Ovary (tissue), 9 donors: ENCODE measurements around the gene PEX10. TPM values are rescaled to one million over a fixed set of nuclear protein-coding genes. Genes with fewer than 3 reads are reported as not detected.

Experiments used
- DNase-seq, 5 donors: peaks; one replicate each; pipeline ENCODE4 v3.0.0-alpha.2; 2019 to 2020
- H3K27ac ChIP-seq, 2 donors: fragments of 200-600 bp; one replicate each; pipeline versions ENCODE4 v1.5.1 to v1.8.0; 2019 to 2022
- H3K27me3 ChIP-seq: fragments of 200-600 bp; one replicate; pipeline ENCODE4 v1.8.0; 2022
- H3K36me3 ChIP-seq: fragments of 200-600 bp; sonication (generic); one replicate; pipeline ENCODE4 v1.5.1; 2019
- H3K4me1 ChIP-seq: one replicate; pipeline ENCODE4 v1.8.1; 2013; ENCODE audit warnings: mild to moderate bottlenecking, moderate library complexity; ENCODE audit not compliant: insufficient read depth
- H3K4me3 ChIP-seq: fragments of 200-600 bp; sonication (generic); one replicate; pipeline ENCODE4 v1.5.1; 2017
- H3K9me3 ChIP-seq, 2 donors: fragments of 200-600 bp in 1 of 2; sonication (generic) in 1 of 2; one replicate each; pipeline versions ENCODE4 v1.5.1 to v1.8.1; 2013 to 2019; ENCODE audit warnings: mild to moderate bottlenecking in 1 of 2, moderate library complexity in 1 of 2
- EP300 ChIP-seq: sonication (generic); formaldehyde crosslinking; IDR thresholded peaks from one replicate; pipeline ENCODE4 v1.6.1; 2017; ENCODE audit warnings: antibody characterized with exemption
- POLR2A ChIP-seq: fragments of 450-650 bp; IDR thresholded peaks from one replicate; pipeline ENCODE4 v1.6.1; 2017; ENCODE audit warnings: antibody characterized with exemption, mild to moderate bottlenecking, moderate library complexity
- WGBS, 3 donors: extraction: QIAGEN DNeasy Blood & Tissue Kit in 1 of 3; methylation state at CpG; one replicate each; pipeline versions ENCODE4 v1.1.5 to v1.1.7; 2013 to 2017; 5-methylcytosine and 5-hydroxymethylcytosine counted together
- intact Hi-C, 4 donors: fragments of 100-400 bp; cut with DNase I; formaldehyde crosslinking; loops; one replicate each; pipeline versions ENCODE4 v1.11.0 to v1.15.1; 2022 to 2023
- polyA plus RNA-seq, 2 donors: library from polyadenylated mRNA; stranded (reverse); fragments of 200-250 nt in 1 of 2; fragments of 350-450 nt in 1 of 2; fragmentation: Illumina TruSeq in 1 of 2; extraction: RNeasy Lipid Tissue Mini Kit (QIAGEN cat#74804) in 1 of 2; gene quantifications; one replicate each; pipeline ENCODE4 v1.2.3, GENCODE V29; 2013 to 2014
- total RNA-seq, 7 donors: library from RNA; depleted of rRNA in 2 of 7; stranded (reverse); fragments of >200 nt in 2 of 7; fragmentation: NEBNext Ultra II Directional in 3 of 7; extraction: Animal tissue kit (Norgen Biotek cat#: 25700) in 3 of 7; gene quantifications; one replicate each; pipeline versions ENCODE4 v1.1.0 to v1.2.4, GENCODE V29; 2016 to 2023
- TF ChIP-seq, protein P1 (sequence below), 3 donors: fragments of 450-650 bp in 2 of 3; fragments of 200-600 bp in 1 of 3; IDR thresholded peaks; one replicate each; pipeline versions ENCODE4 v1.5.1 to v1.8.0; 2016 to 2022; ENCODE audit warnings: antibody characterized with exemption in 3 of 3, mild to moderate bottlenecking in 1 of 3
- donor health status: DM: no; HTN: no; CAD: no; lungs with moderate emphysema.
- donor health status: DM: no; HTN: no; CAD: no.
- donor health status: Bipolar disorder and iron deficiency.
- donor health status: DM: yes; HTN: yes; CAD: no.
- donor health status: DM: no; HTN: no; CAD: no.
- donor health status: DM: yes; HTN: yes; CAD: no.

PEX10 gene
- total and polyA plus RNA-seq, 9 donors = 14.4 to 25.9 (median 19.3) TPM

- TF ChIP-seq POLR2A (peak; percentile 31), EP300 (no peak)
- TF ChIP-seq, protein P1, sequence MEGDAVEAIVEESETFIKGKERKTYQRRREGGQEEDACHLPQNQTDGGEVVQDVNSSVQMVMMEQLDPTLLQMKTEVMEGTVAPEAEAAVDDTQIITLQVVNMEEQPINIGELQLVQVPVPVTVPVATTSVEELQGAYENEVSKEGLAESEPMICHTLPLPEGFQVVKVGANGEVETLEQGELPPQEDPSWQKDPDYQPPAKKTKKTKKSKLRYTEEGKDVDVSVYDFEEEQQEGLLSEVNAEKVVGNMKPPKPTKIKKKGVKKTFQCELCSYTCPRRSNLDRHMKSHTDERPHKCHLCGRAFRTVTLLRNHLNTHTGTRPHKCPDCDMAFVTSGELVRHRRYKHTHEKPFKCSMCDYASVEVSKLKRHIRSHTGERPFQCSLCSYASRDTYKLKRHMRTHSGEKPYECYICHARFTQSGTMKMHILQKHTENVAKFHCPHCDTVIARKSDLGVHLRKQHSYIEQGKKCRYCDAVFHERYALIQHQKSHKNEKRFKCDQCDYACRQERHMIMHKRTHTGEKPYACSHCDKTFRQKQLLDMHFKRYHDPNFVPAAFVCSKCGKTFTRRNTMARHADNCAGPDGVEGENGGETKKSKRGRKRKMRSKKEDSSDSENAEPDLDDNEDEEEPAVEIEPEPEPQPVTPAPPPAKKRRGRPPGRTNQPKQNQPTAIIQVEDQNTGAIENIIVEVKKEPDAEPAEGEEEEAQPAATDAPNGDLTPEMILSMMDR (IDR thresholded peaks at IDR 0.05) = peak; percentile 81 to 97 (median 95)
- peak; percentile 84 to 90 (median 87) for DNase-seq
- no peaks in the 10 kb centered on the region for H3K9me3 ChIP-seq
- WGBS, 3 donors = 39 to 47% (median 43%) methylated on average over 27 to 28 of the region's 28 CpGs
- H3K27me3 ChIP-seq = no peaks in the 10 kb centered on the region
- H3K36me3 ChIP-seq = no peaks in the 10 kb centered on the region
- peak overlapping the region in 1 of 2 donors; percentile 45 for H3K27ac ChIP-seq
- peaks cover 4% of the 10 kb centered on the region for H3K4me1 ChIP-seq
- no peak overlapping the region for H3K4me3 ChIP-seq
- intact Hi-C loops = loop anchor here (1.0 to 5.0 kb wide), 7 partner anchors 60 to 187 kb away; partner anchors contain the start of gene FAAP20 (in 1 of the 4)
Measured at GRCh38 chr1:2381741-2382620, 30.4 kb downstream of the PEX10 start.

GRCh38 chr1:2380816-2381591, 31.4 kb downstream of the PEX10 start:
- H3K9me3 ChIP-seq = no peaks in the 10 kb centered on the region
- H3K27ac ChIP-seq = no peak overlapping the region
- H3K36me3 ChIP-seq = no peaks in the 10 kb centered on the region
- DNase-seq = peak in 4 of 5 donors; percentile 33 to 80 (median 52)
- WGBS, 3 donors = 37 to 45% (median 40%) methylated on average over 32 of the region's 32 CpGs
- H3K4me1 ChIP-seq = peaks cover 4% of the 10 kb centered on the region
- TF ChIP-seq EP300 = no peak
- no peak for TF ChIP-seq POLR2A
- TF ChIP-seq, protein P1 (IDR thresholded peaks at IDR 0.05) = no peak
- intact Hi-C loops = loop anchor here in 3 of 4 donors (1.0 to 5.0 kb wide), 4 partner anchors 59 to 184 kb away; no protein-coding TSS in a partner anchor
- H3K4me3 ChIP-seq = no peak overlapping the region
- H3K27me3 ChIP-seq = no peaks in the 10 kb centered on the region

DNA sequence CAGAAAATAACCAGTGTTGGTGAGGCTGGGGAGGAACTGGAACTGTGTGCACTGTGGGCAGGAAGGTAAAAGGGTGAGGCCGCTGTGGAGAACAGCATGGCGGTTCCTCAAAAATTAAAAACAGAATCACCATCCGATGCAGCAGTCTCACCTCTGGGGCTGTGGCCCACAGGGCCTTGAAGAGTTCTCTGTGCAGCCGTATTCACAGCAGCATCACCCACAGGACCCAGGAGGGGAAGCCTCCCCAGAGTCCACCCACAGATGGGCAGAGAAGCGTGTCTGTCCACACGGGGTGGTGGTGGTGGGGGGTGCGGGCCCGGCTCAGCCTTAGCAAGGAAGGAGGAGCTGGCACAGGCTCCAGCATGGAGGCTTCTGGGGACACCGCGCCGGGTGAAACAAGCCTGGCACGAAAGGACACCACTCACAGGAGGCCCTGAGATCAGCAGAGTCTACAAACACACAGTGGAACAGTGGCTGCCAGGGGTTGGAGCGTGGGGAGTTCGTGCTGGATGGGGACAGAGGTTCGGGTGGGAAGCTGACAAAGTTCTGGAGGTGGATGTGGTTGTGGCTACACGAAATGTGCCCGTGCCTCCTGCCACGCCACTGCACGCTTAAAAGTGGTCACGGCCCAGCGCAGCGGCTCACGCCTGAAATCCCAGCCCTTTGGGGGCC, 32.5 kb downstream of the PEX10 start:
- WGBS, 3 donors = 89% methylated on average over 23 of the region's 23 CpGs
- Histone ChIP-seq H3K36me3 (no peaks in the 10 kb centered on the region), H3K9me3 (no peaks in the 10 kb centered on the region), H3K4me1 (peaks cover 4% of the 10 kb centered on the region), H3K27me3 (no peaks in the 10 kb centered on the region), H3K27ac (no peak overlapping the region), H3K4me3 (no peak overlapping the region)
- peak in 3 of 5 donors; percentile 17 to 37 (median 21) for DNase-seq
- no peak for TF ChIP-seq POLR2A
- TF ChIP-seq, protein P1 (IDR thresholded peaks at IDR 0.05) = no peak
- TF ChIP-seq EP300 = no peak
- intact Hi-C loops = loop anchor here in 3 of 4 donors (5.0 kb wide), 4 partner anchors 58 to 203 kb away; no protein-coding TSS in a partner anchor
